Caco-2 (cell line): ENCODE data around the gene SYT7. TPM values are rescaled to one million over a fixed set of nuclear protein-coding genes. Genes with fewer than 3 reads are reported as not detected.

Experiments used
- BruUV-seq: library from RNA; stranded (reverse); fragments of 400-500 nt; replicated peaks from 2 replicates; lab custom pipeline; 2021; lab: Mats Ljungman, UMichigan
- CTCF ChIA-PET: fragments of 300-600 bp; sonication (Branson Sonifier 250); formaldehyde crosslinking; loops from one replicate; lab custom pipeline; 2022; ENCODE audit warnings: antibody characterized with exemption; lab: Charles Lee
- POLR2A ChIA-PET: fragments of 300-600 bp; sonication (Branson Sonifier 250); formaldehyde crosslinking; loops from one replicate; lab custom pipeline; 2022; ENCODE audit warnings: antibody characterized with exemption; lab: Charles Lee
- DNase-seq, 2 experiments: peaks; one replicate each; pipeline versions ENCODE4 v3.0.0 to v3.0.0-alpha.2; 2020 to 2022
- H3K27me3 ChIP-seq: replicated peaks from 2 replicates; pipeline ENCODE4 v1.6.0; 2011; ENCODE audit warnings: low read length; ENCODE audit not compliant: control insufficient read depth, insufficient read depth
- H3K36me3 ChIP-seq: 2 replicates; pipeline ENCODE4 v1.5.1; 2011; ENCODE audit warnings: low read length; ENCODE audit not compliant: control insufficient read depth, insufficient read depth
- H3K4me1 ChIP-seq: fragments of 250-450 bp; sonication (Bioruptor Pico); 2 replicates; pipeline ENCODE4 v1.5.1; 2020; ENCODE audit warnings: mild to moderate bottlenecking
- H3K4me3 ChIP-seq: 2 replicates; pipeline ENCODE4 v1.5.1; 2011; ENCODE audit warnings: low read depth, mild to moderate bottlenecking, control low read depth, low read length
- H3K9me3 ChIP-seq: fragments of 250-450 bp; sonication (Bioruptor Pico); 2 replicates; pipeline ENCODE4 v1.5.1; 2020; ENCODE audit warnings: mild to moderate bottlenecking, moderate library complexity
- H3K27ac Mint-ChIP-seq: one replicate; pipeline ENCODE4 v1.8.0; 2022; ENCODE audit warnings: mixed read lengths; ENCODE audit not compliant: unreplicated experiment
- H3K27me3 Mint-ChIP-seq: one replicate; pipeline ENCODE4 v1.8.0; 2022; ENCODE audit warnings: mixed read lengths; ENCODE audit not compliant: insufficient read depth, unreplicated experiment
- H3K36me3 Mint-ChIP-seq: one replicate; pipeline ENCODE4 v1.8.0; 2022; ENCODE audit warnings: mild to moderate bottlenecking, mixed read lengths; ENCODE audit not compliant: insufficient read depth, unreplicated experiment
- H3K4me1 Mint-ChIP-seq: one replicate; pipeline ENCODE4 v1.8.0; 2022; ENCODE audit warnings: low read depth, mixed read lengths; ENCODE audit not compliant: unreplicated experiment
- H3K4me3 Mint-ChIP-seq: one replicate; pipeline ENCODE4 v1.8.0; 2022; ENCODE audit warnings: mild to moderate bottlenecking, moderate library complexity, mixed read lengths; ENCODE audit not compliant: unreplicated experiment
- H3K9me3 Mint-ChIP-seq: one replicate; pipeline ENCODE4 v1.8.0; 2022; ENCODE audit warnings: mixed read lengths; ENCODE audit not compliant: unreplicated experiment
- CTCF ChIP-seq, 2 experiments: fragments of 200-600 bp in 1 of 2; IDR thresholded peaks; 1 replicate in 1 of 2; 2 replicates in 1 of 2; pipeline versions ENCODE4 v1.5.1 to v1.8.0; 2011 to 2022; ENCODE audit warnings: antibody characterized with exemption in 1 of 2, control low read depth in 1 of 2, inconsistent platforms in 1 of 2, low read depth in 1 of 2, low read length in 1 of 2, mild to moderate bottlenecking in 1 of 2, moderate library complexity in 1 of 2; ENCODE audit not compliant: insufficient read depth in 1 of 2, severe bottlenecking in 1 of 2, unreplicated experiment in 1 of 2
- intact Hi-C: fragments of 100-400 bp; cut with micrococcal nuclease; formaldehyde crosslinking; loops from one replicate; pipeline ENCODE4 v1.10.0; 2022; ENCODE audit not compliant: unreplicated experiment
- total RNA-seq: library from RNA; stranded (reverse); gene quantifications from 2 replicates; pipeline ENCODE4 v1.2.3, GENCODE V29; 2022

The SYT7 gene
- total RNA-seq, 1 experiment from 2014 or later = 33.5 TPM

DNA sequence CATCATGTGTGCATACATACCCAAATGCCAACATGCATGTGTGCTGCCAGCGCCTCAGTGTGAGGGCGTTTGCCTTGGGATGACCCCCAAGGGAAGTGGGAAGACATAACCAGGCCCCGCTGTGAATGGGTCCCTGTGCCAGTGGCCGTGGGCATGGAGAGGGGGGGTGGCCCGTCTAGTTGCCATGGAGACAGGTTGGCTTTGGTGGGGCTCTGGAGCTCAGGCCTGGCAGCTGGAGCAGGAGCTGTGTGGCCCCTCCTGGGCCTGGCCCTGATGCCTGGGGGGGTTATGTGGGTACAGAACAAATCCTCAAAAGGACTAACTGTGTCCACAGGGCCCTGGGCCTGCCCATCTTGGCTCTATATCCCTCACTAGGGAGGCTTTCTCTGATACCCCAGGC, 8.0 kb downstream of the SYT7 start:
- intact Hi-C loops = no loop called here
- TF ChIP-seq CTCF (IDR thresholded peaks at IDR 0.05; ENCODE audit: insufficient read depth in 1 of 2, low read depth in 1 of 2, low read length in 1 of 2, severe bottlenecking in 1 of 2, unreplicated experiment in 1 of 2) = no peak

GRCh38 chr11:61571869-61572268, 9.0 kb downstream of the SYT7 start:
- TF ChIP-seq CTCF (IDR thresholded peaks at IDR 0.05; ENCODE audit: insufficient read depth in 1 of 2, low read depth in 1 of 2, low read length in 1 of 2, severe bottlenecking in 1 of 2, unreplicated experiment in 1 of 2) = no peak
- H3K36me3 ChIP-seq = no peaks in the 10 kb centered on the region
- Mint-ChIP-seq H3K9me3 (no peaks in the 10 kb centered on the region), H3K4me1 (no peaks in the 10 kb centered on the region), H3K27me3 (no peaks in the 10 kb centered on the region), H3K27ac (no peak overlapping the region), H3K36me3 (peaks cover 9% of the 10 kb centered on the region), H3K4me3 (no peak overlapping the region)
- H3K4me3 ChIP-seq = no peak overlapping the region
- intact Hi-C loops = no loop called here
- DNase-seq = no peak
- ChIA-PET POLR2A (no interaction called here), CTCF (no interaction called here)
- BruUV-seq = no TSS peak
- H3K4me1 ChIP-seq = no peaks in the 10 kb centered on the region
- H3K27me3 ChIP-seq = no peaks in the 10 kb centered on the region
- no peaks in the 10 kb centered on the region for H3K9me3 ChIP-seq

More for the DNA sequence above, 8.0 kb downstream of the SYT7 start:
- ChIA-PET CTCF (interaction anchor here (0.5 kb wide), 1 partner anchor 94 kb away, joined by 5 read pairs; no protein-coding TSS in a partner anchor), POLR2A (no interaction called here)
- BruUV-seq = no TSS peak
- Mint-ChIP-seq H3K36me3 (peaks cover under 1% of the 10 kb centered on the region), H3K27me3 (no peaks in the 10 kb centered on the region), H3K27ac (no peak overlapping the region), H3K4me1 (peaks cover 5% of the 10 kb centered on the region), H3K4me3 (no peak overlapping the region), H3K9me3 (no peaks in the 10 kb centered on the region)
- H3K9me3 ChIP-seq = no peaks in the 10 kb centered on the region
- H3K4me1 ChIP-seq = no peaks in the 10 kb centered on the region
- no peak overlapping the region for H3K4me3 ChIP-seq
- no peaks in the 10 kb centered on the region for H3K27me3 ChIP-seq
- H3K36me3 ChIP-seq = no peaks in the 10 kb centered on the region
- DNase-seq = no peak

DNA sequence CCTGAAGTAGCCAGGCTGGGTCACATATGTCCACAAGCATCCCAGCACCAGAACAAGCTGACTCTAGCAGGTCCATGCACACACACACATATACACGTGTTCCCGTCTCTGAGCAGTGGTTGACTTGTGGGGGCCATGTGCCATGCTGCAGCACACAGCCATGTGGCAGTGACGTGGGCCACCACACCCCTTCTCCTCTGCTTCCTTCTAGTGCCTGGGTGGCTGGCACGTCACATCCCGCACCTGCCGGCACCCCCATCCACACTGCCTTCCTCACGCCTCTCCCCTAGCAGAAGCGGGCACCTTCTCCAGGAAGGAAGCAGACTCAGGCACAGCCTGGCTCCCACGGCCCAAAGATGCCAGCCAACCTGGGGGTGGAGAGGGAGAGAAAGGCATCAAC, 9.5 kb downstream of the SYT7 start:
- no peaks in the 10 kb centered on the region for H3K4me1 ChIP-seq
- no peak for TF ChIP-seq CTCF (IDR thresholded peaks at IDR 0.05; ENCODE audit: insufficient read depth in 1 of 2, low read depth in 1 of 2, low read length in 1 of 2, severe bottlenecking in 1 of 2, unreplicated experiment in 1 of 2)

More for the DNA sequence above, 9.5 kb downstream of the SYT7 start:
- Histone ChIP-seq H3K9me3 (no peaks in the 10 kb centered on the region), H3K27me3 (no peaks in the 10 kb centered on the region), H3K4me3 (no peak overlapping the region), H3K36me3 (no peaks in the 10 kb centered on the region)
- BruUV-seq = no TSS peak
- Mint-ChIP-seq H3K4me1 (no peaks in the 10 kb centered on the region), H3K4me3 (no peak overlapping the region), H3K9me3 (no peaks in the 10 kb centered on the region), H3K27me3 (no peaks in the 10 kb centered on the region), H3K36me3 (peaks cover 9% of the 10 kb centered on the region), H3K27ac (no peak overlapping the region)
- ChIA-PET CTCF (no interaction called here), POLR2A (no interaction called here)
- DNase-seq = no peak
- intact Hi-C loops = no loop called here
